Measurements from ENCODE around the gene METTL24.
A peak's percentile ranks its signal among the peaks of the same experiment; 100 is the strongest.

METTL24 gene

GRCh38 chr6:110401585-110402176 is 43.5 kb upstream of the METTL24 start:
- no peak for TF ChIP-seq ZNF565 (CRISPR knock-in tag; conservative IDR thresholded peaks at IDR 0.05; ENCODE audit: low read depth)
- TF ChIP-seq TCF4 (CRISPR knock-in tag; IDR thresholded peaks at IDR 0.05; ENCODE audit: borderline replicate concordance), result no peak
- no peak for TF ChIP-seq RARB (CRISPR knock-in tag; IDR thresholded peaks at IDR 0.05)
- TF ChIP-seq OSR1 (CRISPR knock-in tag; IDR thresholded peaks at IDR 0.05), result no peak
- TF ChIP-seq ESRRG (CRISPR knock-in tag; IDR thresholded peaks at IDR 0.05), result no peak
- ATAC-seq, result no peak

GRCh38 chr6:110400208-110400607 is 42.1 kb upstream of the METTL24 start:
- no peak for ATAC-seq
- no peak for TF ChIP-seq GLIS3 (CRISPR knock-in tag; IDR thresholded peaks at IDR 0.05)
- TF ChIP-seq PPARA (CRISPR knock-in tag; IDR thresholded peaks at IDR 0.05; ENCODE audit: borderline replicate concordance), result no peak
- no peak for TF ChIP-seq OSR1 (CRISPR knock-in tag; IDR thresholded peaks at IDR 0.05)
- no peak for TF ChIP-seq ZFP30 (CRISPR knock-in tag; IDR thresholded peaks at IDR 0.05)
- no peak for TF ChIP-seq TOX (CRISPR knock-in tag; IDR thresholded peaks at IDR 0.05; ENCODE audit: borderline replicate concordance)
- no peak for TF ChIP-seq ZC3H10 (CRISPR knock-in tag; IDR thresholded peaks at IDR 0.05)
- no peak for TF ChIP-seq CSRNP3 (CRISPR knock-in tag; IDR thresholded peaks at IDR 0.05)
- no peak for TF ChIP-seq POU6F1 (CRISPR knock-in tag; IDR thresholded peaks at IDR 0.05; ENCODE audit: borderline replicate concordance, low read depth)
- no peak for TF ChIP-seq BACH2 (CRISPR knock-in tag; IDR thresholded peaks at IDR 0.05; ENCODE audit: borderline replicate concordance)

GRCh38 chr6:110399219-110400071 is 41.3 kb upstream of the METTL24 start:
- no peak for TF ChIP-seq ZNF8 (CRISPR knock-in tag; IDR thresholded peaks at IDR 0.05)
- TF ChIP-seq PPARA (CRISPR knock-in tag; IDR thresholded peaks at IDR 0.05; ENCODE audit: borderline replicate concordance), result no peak
- no peak for TF ChIP-seq TSHZ2 (CRISPR knock-in tag; IDR thresholded peaks at IDR 0.05)
- TF ChIP-seq ISL1 (CRISPR knock-in tag; IDR thresholded peaks at IDR 0.05), result no peak
- no peak for TF ChIP-seq BACH2 (CRISPR knock-in tag; IDR thresholded peaks at IDR 0.05; ENCODE audit: borderline replicate concordance)
- ATAC-seq, result no peak

- ATAC-seq, result peak; percentile 49; the same call in 2 of the 3 replicates
- TF ChIP-seq TSHZ2 (CRISPR knock-in tag; IDR thresholded peaks at IDR 0.05), result no peak
- no peak for TF ChIP-seq OSR1 (CRISPR knock-in tag; IDR thresholded peaks at IDR 0.05)
- no peak for TF ChIP-seq ARNTL (CRISPR knock-in tag; IDR thresholded peaks at IDR 0.05; ENCODE audit: borderline replicate concordance, low read depth)
- TF ChIP-seq TOX (CRISPR knock-in tag; IDR thresholded peaks at IDR 0.05; ENCODE audit: borderline replicate concordance), result no peak
- no peak for TF ChIP-seq BACH2 (CRISPR knock-in tag; IDR thresholded peaks at IDR 0.05; ENCODE audit: borderline replicate concordance)
- TF ChIP-seq CSDC2 (CRISPR knock-in tag; IDR thresholded peaks at IDR 0.05), result no peak
- no peak for TF ChIP-seq ZC3H10 (CRISPR knock-in tag; IDR thresholded peaks at IDR 0.05)
- no peak for TF ChIP-seq CREB5 (CRISPR knock-in tag; IDR thresholded peaks at IDR 0.05; ENCODE audit: low read depth)
- TF ChIP-seq PATZ1 (CRISPR knock-in tag; IDR thresholded peaks at IDR 0.05; ENCODE audit: borderline replicate concordance), result no peak
- TF ChIP-seq GLIS3 (CRISPR knock-in tag; IDR thresholded peaks at IDR 0.05), result no peak
- no peak for TF ChIP-seq POU6F1 (CRISPR knock-in tag; IDR thresholded peaks at IDR 0.05; ENCODE audit: borderline replicate concordance, low read depth)
Measured at GRCh38 chr6:110398778-110399177, 40.6 kb upstream of the METTL24 start.

All from SK-N-SH treated with all-trans-retinoic acid at 6 μM for 48 hours (cell line).